GM19239 (cell line): ENCODE data around the gene LIPC.

Source experiments
- DNase-seq: peaks from one replicate; pipeline ENCODE4 v3.0.0; 2011; ENCODE audit warnings: low spot score; ENCODE audit not compliant: insufficient read length
- FAIRE-seq: peaks from 2 replicates; lab custom pipeline; 2011; peaks lifted over from hg19 to GRCh38; lab: Jason Lieb, UNC

Gene LIPC

GRCh38 chr15:58431221-58432149 lies at the start of gene LIPC:
LIPC (plus strand) TSS chr15:58431991; CDS start chr15:58432033, 42 bp downstream.
- no peak for FAIRE-seq
- no peak for DNase-seq

- DNase-seq: no peak
- no peak for FAIRE-seq
These were observed 47.9 kb upstream of the LIPC start for GRCh38 chr15:58383876-58384275.

- no peak for DNase-seq
- FAIRE-seq: no peak
These were observed 47.1 kb upstream of the LIPC start for GRCh38 chr15:58384667-58385066.

GRCh38 chr15:58386081-58386480 lies 45.7 kb upstream of the LIPC start:
- no peak for DNase-seq
- no peak for FAIRE-seq

GRCh38 chr15:58386641-58387040 lies 45.1 kb upstream of the LIPC start:
- DNase-seq (no peak), FAIRE-seq (no peak)

- DNase-seq (no peak), FAIRE-seq (no peak)
These were observed 44.7 kb upstream of the LIPC start for GRCh38 chr15:58387130-58387529.

GRCh38 chr15:58388211-58388610 lies 43.6 kb upstream of the LIPC start:
- no peak for FAIRE-seq
- DNase-seq: no peak

- DNase-seq (no peak), FAIRE-seq (no peak)
These were observed 41.7 kb upstream of the LIPC start for GRCh38 chr15:58390118-58390517.

GRCh38 chr15:58390655-58391054 lies 41.1 kb upstream of the LIPC start:
- no peak for FAIRE-seq
- DNase-seq: no peak

GRCh38 chr15:58391088-58391487 lies 40.7 kb upstream of the LIPC start:
- FAIRE-seq (no peak), DNase-seq (no peak)

- FAIRE-seq (no peak), DNase-seq (no peak)
These were observed 39.6 kb upstream of the LIPC start for GRCh38 chr15:58392141-58392540.

- FAIRE-seq: no peak
- no peak for DNase-seq
These were observed 39.1 kb upstream of the LIPC start for GRCh38 chr15:58392611-58393161.

GRCh38 chr15:58393241-58393662 lies 38.5 kb upstream of the LIPC start:
- DNase-seq: no peak
- no peak for FAIRE-seq

GRCh38 chr15:58396181-58396580 lies 35.6 kb upstream of the LIPC start:
- no peak for FAIRE-seq

GRCh38 chr15:58398071-58398470 lies 33.7 kb upstream of the LIPC start:
- DNase-seq: no peak
- no peak for FAIRE-seq

More at GRCh38 chr15:58396181-58396580, 35.6 kb upstream of the LIPC start:
- DNase-seq: no peak

- FAIRE-seq: no peak
- no peak for DNase-seq
These were observed 33.1 kb upstream of the LIPC start for GRCh38 chr15:58398643-58399042.

- DNase-seq (no peak), FAIRE-seq (no peak)
These were observed 32.1 kb upstream of the LIPC start for GRCh38 chr15:58399739-58400138.

GRCh38 chr15:58401276-58401675 lies 30.5 kb upstream of the LIPC start:
- no peak for DNase-seq
- FAIRE-seq: no peak

GRCh38 chr15:58401991-58402649 lies 29.7 kb upstream of the LIPC start:
- FAIRE-seq: no peak
- no peak for DNase-seq

- DNase-seq (no peak), FAIRE-seq (no peak)
These were observed 28.2 kb upstream of the LIPC start for GRCh38 chr15:58403581-58403980.

GRCh38 chr15:58404020-58404419 lies 27.8 kb upstream of the LIPC start:
- DNase-seq (no peak), FAIRE-seq (no peak)
